Fibroblast of gingiva (primary cell): ENCODE measurements around the gene ELOB.

Source experiments
- DNase-seq: peaks from one replicate; pipeline ENCODE4 v3.0.0-alpha.2; 2011; ENCODE audit warnings: low read depth

Gene ELOB

GRCh38 chr16:2782583-2783351, 5.7 kb upstream of the ELOB start:
- no peak for DNase-seq

DNA sequence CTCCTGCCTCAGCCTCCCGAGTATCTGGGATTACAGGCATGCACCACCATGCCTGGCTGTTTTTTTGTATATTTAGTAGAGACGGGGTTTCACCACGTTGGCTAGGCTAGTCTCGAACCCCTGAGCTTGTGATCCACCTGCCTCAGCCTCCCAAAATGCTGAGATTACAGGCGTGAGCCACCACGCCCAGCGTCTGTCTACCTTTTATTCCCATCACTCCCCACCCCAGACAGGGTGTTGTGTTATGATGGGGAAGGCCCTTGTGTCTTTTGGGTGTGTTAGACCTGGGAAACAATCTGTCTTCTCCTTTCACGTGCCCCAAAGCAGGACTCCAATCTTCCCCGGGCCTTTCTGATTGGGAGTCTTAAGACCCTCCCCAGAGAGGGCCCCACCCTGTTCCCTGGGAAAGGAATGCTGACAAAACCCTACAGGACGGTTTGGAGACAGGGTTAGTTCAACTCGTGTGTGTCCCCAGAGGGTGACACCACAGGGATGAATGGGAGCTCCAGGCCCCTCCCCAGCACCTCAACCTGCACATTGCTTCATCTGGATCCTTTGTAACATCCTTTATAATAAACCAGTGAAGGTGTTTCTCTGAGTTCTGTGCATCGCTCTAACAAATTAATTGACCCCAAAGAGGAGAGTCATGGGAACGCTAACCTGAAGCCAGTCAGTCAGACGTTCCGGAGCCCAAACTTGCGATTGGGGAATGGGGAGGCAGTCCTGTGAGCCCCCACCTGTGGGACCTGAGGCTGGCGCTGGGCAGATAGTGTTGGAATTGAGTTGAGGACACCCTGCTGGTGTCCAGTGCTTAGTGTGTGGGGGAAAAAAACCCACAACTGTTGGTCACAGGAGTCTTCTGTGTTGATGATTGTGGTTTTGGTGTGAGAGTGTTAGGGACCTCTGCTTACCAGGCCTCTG, 3.2 kb upstream of the ELOB start:
- no peak for DNase-seq

DNA sequence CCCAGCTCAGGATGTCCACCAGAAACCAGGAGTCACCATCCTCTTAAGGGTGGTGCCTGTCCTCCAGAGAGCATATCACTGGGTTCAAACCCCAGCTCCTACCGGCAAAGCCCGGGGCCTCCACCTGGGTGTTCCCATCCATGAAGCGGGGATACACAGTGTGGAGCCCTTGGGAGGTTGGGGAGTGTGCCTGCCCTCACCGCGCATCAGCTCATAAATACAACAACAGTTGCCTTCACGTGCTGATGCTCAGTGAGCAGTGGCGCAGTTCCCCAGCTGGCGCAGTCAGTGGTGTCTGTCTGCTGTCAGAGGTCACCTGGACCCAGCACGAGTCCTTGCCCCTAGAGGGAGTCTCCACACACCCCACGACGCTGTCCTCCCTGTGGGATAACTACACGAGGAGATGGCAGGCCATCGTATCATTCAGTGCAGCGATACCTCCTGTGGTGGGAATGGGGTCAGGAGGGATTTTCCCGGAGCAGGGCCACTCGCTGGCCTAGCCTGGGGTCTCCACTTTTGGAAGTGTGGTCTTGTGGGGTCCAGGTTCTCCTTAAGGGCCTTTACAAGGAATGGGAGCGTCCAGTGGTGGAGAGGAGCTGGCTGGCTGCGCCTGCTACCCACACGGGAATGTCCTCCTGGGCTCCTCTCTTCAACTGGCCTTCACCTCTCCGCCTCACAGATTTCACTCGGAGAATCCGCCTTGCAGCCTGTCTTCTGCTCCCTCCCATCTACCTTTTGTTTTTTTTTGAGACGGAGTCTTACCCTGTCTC, 2.3 kb upstream of the ELOB start:
- no peak for DNase-seq

- no peak for DNase-seq
Observed at GRCh38 chr16:2778630-2778958, 1.5 kb upstream of the ELOB start.

GRCh38 chr16:2777903-2778629, 986 bp upstream of the ELOB start:
- DNase-seq: no peak

- no peak for DNase-seq
Observed at GRCh38 chr16:2776500-2777139, 460 bp downstream of the ELOB start.

DNA sequence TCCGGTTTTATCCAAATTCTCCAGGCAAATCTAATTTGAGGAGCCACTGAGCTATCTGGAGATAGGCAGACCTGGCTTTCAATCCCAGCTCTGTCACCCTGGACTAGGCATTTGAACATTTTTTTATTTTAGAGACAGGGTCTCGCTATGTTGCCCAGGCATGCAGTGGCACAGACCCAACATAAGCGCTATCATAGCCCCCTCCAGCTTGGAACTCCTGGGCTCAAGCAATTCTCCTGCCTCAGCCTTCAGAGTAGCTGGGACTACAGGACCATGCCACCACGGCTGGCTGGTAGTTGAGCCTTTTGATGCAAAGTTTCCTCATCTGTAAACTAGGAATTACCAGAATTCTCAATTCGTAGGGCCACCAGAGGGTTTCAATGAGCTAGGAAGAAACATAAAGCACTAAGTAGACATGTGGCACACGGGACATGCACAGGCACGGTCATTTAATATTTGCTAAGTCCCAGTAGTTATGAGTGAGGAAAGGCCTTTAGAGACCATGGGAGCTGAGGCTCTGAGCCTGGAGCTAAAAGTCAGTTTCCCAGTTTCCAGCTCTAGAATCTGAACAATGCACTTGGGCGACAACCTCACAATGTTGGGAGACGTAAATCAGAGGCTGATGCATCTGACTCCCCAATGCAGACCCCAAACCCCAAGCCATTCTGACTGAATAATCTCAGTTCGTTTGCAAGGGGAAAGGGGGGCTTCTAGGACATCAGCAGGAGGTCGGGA, 1.1 kb downstream of the ELOB start:
- DNase-seq: no peak

- DNase-seq: no peak
Observed at GRCh38 chr16:2775131-2775716, 1.9 kb downstream of the ELOB start.

- DNase-seq: no peak
Observed at GRCh38 chr16:2774161-2774891, 2.8 kb downstream of the ELOB start.

- peak; percentile 17 for DNase-seq
Observed at GRCh38 chr16:2773188-2773968, 3.7 kb downstream of the ELOB start.

GRCh38 chr16:2771496-2772402, 5.3 kb downstream of the ELOB start:
- DNase-seq: no peak

- DNase-seq: no peak
Observed at GRCh38 chr16:2770057-2770951, 6.8 kb downstream of the ELOB start.

- peak; percentile 67 for DNase-seq
Observed at GRCh38 chr16:2769675-2770056, 7.4 kb downstream of the ELOB start.

DNA sequence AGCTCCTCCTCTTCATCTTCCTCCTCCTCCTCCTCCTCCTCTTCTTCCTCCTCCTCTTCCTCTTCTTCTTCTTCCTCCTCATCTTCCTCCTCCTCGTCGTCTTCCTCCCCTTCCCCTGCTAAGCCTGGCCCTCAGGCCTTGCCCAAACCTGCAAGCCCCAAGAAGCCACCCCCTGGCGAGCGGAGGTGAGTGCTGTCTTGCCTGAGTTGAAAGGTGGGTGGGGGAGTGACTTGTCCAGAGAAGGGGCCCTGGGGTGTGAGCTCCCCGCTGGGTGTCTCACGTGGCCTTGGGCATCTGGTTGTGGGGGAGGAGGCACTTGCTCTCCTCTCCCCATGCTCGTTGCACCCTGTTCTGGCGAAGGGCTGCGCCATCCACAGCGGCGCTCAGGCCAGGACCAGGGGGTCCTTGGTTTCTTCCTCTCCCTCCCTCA, 8.0 kb downstream of the ELOB start:
- no peak for DNase-seq

- DNase-seq: no peak
Observed at GRCh38 chr16:2768403-2769089, 8.5 kb downstream of the ELOB start.

GRCh38 chr16:2767891-2768290, 9.2 kb downstream of the ELOB start:
- no peak for DNase-seq
